ENCODE results near the gene AGAP6. TPM values are rescaled to one million over a fixed set of nuclear protein-coding genes. Genes with fewer than 3 reads are reported as not detected.

AGAP6 gene
- total RNA-seq (2022; extraction: Qiagen RNA extraction; ENCODE audit: low read depth): 8.2 to 10.9 TPM (median 9.5 TPM) in 5 replicates

GRCh38 chr10:49988376-49988775 is at the start of gene AGAP6:
TSS of gene AGAP6 (plus strand) at chr10:49988406. CDS start at chr10:49988716, 310 bp downstream.

DNA sequence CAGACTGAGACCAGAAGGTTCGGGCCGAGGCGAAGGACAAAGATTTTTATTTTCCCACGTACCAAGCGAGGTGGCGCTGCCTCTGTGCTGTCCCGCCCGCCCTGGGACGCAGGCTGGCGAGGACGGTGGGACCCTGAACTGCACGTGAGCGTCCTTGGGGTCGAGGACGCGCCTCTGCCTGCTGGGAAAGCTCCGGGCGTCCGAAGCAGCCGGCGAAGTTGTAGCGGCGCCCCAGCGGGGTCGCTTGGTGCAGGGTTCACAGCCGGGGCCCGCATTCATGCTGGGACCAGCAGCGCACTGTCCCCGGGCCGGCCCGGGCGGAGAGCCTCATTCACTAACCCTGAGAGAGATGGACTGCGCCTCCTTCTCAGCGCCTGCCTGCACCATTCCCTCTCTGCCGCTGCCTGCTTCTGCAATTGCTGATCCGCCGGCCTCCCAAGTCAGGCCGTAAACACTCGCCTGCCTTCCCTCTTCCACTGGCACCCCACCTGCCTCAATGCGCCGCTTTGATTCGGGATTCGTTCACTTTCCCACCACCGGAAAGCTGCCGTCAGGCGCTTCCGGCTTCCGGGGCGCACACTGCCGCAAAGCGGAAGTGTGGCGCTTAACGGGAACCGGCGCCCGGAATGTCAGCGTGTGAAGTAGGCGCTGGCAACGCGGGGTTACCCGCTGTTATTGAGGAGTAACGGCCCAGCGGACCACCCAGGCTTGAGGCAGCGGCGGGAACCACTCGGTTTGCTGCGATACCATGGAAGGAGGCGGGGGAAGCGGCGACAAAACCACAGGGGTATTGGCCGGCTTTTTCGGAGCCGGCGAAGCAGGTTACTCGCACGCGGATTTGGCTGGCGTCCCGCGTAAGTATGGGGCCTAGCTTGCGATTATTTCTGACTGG is 46.5 kb upstream of the AGAP6 start, which contains the start of the genes PARG and TIMM23B:
Gene PARG (minus strand): TSS at position 581 of the 892 bp plus-strand sequence. CDS start 302 bp downstream, at position 279.
Gene TIMM23B (plus strand): TSS at position 607 of the 892 bp plus-strand sequence. CDS start 142 bp downstream, at position 749.

Other genes starting within 250 kb of the AGAP6 start
- 0.21 to 0.24 TPM (median 0.21 TPM) in 5 replicates for gene OGDHL, start 226.1 kb upstream of the AGAP6 start, total RNA-seq (2022; extraction: Qiagen RNA extraction; ENCODE audit: low read depth)
- 17.1 to 23.1 TPM (median 19.1 TPM) in 5 replicates for gene PARG, start 46.4 kb upstream of the AGAP6 start, total RNA-seq (2022; extraction: Qiagen RNA extraction; ENCODE audit: low read depth)
- gene TIMM23B, start 46.4 kb upstream of the AGAP6 start, total RNA-seq (2022; extraction: Qiagen RNA extraction; ENCODE audit: low read depth): 14.4 to 24.2 TPM (median 15.7 TPM) in 5 replicates
- gene WASHC2A, start 79.5 kb downstream of the AGAP6 start, total RNA-seq (2022; extraction: Qiagen RNA extraction; ENCODE audit: low read depth): 11.6 to 18.3 TPM (median 13.8 TPM) in 5 replicates

Data from A549 treated with CpdA at 1 μM for 4 hours (cell line).